GM19395 (cell line): ENCODE measurements around the gene TMEM255B.
"Not testable (repeated sequence)": the region's sequence is repeated elsewhere in the genome, so short reads cannot be mapped to it uniquely, and the experiment has no call there.

ENCODE experiments used
- ATAC-seq: cut with Tn5 transposase; IDR thresholded peaks from one replicate; pipeline ENCODE4 v1.9.1; 2021; ENCODE audit warnings: mild to moderate bottlenecking, moderate library complexity; ENCODE audit not compliant: unreplicated experiment

TMEM255B gene

DNA sequence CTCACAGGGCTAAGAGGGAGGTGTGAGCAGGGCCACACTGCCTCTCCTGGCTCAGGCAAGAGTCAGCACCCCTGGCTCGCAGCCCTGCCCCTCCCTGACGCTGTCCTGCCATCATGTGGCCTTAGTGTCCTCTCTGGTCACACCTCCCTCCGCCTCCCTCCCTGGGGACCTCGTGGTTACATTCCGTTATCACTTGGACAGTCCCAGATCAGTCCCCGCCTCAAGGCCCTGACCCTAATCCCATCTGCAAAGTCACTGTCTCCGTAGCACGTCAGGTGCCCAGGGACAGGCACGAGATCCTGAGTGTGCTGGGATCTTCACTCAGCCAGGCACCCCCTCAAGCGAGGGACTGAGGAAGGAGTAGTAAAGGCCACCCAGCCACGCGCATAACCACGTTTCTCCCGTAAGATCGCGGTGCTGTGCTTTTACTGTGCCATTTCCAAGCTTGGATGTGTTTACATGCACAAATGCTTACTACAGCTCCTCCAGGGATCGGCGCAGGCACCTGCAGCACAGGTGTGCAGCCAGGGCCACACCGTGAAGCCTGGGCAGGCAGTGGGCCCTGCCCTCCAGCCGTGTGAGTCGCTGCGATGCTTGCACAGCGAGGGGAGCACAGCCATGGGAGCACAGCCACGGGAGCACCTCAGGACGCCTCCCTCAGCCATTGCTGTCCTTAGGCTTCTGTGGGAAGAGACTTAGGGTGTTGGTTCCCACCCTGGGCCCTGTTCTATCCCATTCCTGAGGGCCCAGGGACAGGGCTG lies 10.7 kb upstream of the TMEM255B start:
- ATAC-seq, result no peak

DNA sequence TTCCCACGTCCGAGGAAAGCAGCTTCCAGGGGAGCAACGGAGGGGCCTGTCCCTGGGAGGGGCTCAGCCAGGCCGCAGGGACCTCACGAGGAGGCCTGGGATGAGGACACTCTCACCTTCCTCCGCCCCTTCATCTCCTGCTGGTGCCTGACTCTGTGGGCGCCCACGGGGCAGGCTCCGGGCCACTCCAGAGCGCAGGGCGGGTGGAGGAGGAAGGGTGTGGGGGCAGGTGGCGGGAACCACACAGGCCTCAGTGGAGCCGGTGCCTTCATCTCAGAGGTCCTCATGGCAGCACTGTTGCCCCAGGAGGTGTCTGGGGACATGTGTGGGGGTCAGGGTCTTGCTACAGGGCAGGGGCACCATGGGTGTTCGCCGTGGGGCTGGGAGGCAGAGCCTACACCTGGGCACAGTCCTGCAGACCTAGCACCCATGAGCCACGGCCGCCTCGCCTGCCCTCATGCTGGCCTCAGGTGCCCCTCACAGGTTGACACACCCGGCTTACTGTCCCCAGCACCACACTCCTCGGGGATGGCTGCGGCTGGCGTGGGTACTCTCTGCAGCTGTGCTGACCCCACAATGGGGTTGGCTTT lies 10.1 kb upstream of the TMEM255B start:
- ATAC-seq, result no peak

DNA sequence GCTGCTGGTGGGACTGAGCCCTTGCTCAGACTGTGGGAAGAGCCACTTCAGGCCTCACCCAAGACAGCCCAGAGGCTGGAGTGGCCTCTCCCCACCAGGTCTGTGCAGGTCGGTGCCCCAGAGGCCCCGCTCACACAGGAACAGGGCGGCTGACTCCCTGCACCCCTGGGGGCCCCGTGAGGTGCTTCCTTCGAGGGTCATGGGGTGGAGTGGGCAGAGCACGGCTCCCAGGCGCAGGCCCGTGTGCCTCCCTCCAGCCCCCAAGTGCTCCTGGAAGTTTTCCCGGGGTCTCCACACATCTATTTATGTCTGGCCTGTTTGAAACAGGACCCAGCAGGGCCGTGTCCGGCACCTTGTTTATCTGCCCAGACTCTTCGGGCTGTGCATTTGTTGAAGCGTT lies 9.5 kb upstream of the TMEM255B start:
- ATAC-seq, result no peak

DNA sequence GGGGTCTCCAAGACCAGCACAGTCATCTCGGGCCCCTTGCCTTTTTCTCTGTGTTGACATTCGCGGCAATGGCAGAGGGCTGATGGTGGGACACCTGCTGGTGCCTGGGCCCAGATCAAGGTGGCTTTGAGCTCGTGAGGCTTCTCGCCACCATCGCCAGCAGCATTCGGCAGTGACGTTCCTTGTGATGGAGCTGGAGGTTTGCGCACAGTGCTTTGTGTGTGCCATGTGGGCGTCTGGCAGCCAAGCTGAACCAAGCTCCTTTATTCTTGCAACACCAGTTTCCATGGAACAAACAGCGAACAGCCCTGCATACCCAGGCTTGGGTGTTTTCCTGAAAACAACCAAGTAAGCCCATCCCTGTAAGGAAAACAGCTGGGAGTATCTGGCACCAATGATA lies 9.1 kb upstream of the TMEM255B start:
- ATAC-seq, result no peak

DNA sequence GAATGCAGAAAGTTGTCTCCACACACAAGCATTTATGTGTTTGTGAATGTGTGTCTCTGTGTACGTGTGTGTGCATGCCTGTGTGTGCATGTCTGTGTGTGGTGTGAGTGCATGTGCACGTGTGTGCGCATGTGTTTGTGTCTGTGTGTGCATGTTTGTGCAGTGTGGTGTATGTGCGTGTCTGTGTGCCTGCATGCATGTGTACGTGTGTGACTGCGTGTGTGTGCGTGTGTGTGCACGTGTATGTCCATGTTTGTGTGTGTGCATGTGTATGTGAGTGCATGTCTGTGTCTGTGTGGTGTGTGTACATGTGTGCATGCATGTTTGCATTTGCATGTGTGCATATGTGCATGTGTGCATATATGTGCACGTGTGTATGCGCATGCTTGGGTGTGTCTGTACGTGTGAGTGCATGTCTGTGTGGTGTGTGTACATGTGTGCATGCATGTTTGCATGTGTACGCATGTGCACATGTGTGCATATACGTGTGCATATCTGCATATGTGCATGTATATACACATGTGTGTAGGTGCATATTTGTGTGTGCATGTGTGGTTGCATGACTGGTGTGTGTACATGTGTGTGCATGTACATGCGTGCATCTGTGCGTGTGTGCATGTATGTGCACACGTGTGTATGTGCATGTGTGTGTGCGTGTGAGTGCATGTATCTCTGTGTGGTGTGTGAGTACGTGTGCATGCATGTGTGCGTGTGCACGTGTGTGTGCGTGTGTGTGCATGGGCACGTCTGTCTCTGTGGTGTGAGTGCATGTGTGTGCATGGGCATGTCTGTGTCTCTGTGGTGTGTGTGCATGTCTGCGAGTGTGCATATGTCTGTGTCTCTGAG lies 8.2 kb upstream of the TMEM255B start:
- ATAC-seq, result no peak

DNA sequence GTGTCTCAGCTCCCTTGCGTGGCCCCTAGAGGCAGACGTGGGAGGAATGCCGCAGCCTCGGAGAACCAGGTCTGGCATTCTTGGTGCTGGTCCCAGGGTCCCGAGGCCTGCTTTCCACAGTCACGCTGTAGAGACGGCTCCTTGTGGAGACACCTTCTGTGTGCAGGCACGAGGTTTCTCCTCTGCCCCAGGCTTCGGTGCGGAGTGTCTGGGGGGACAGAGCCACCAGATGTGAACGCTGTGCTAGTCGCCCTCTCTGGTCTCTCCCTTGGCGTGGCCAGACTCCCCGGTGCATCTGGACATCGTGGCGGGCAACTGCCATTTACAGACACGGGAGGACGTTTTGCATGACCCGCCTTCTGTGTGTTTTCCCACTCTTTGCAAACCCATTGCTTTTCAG lies 7.5 kb upstream of the TMEM255B start:
- ATAC-seq, result no peak

DNA sequence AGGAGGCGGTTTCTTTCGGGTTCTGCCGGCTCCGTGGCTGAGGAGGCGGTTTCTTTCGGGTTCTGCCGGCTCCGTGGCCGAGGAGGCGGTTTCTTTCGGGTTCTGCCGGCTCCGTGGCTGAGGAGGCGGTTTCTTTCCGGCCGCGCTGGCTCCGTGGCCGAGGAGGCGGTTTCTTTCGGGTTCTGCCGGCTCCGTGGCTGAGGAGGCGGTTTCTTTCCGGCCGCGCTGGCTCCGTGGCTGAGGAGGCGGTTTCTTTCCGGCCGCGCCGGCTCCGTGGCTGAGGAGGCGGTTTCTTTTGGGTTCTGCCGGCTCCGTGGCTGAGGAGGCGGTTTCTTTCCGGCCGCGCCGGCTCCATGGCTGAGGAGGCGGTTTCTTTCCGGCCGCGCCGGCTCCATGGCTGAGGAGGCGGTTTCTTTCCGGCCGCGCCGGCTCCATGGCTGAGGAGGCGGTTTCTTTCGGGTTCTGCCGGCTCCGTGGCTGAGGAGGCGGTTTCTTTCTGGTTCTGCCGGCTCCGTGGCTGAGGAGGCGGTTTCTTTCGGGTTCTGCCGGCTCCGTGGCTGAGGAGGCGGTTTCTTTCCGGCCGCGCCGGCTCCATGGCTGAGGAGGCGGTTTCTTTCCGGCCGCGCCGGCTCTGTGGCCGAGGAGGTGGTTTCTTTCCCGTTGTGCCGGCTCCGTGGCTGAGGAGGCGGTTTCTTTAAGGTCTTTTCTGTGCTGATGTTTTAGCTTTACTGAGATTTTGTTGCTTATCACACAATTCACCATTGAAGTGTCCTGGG lies 6.6 kb upstream of the TMEM255B start:
- not testable (repeated sequence) for ATAC-seq

DNA sequence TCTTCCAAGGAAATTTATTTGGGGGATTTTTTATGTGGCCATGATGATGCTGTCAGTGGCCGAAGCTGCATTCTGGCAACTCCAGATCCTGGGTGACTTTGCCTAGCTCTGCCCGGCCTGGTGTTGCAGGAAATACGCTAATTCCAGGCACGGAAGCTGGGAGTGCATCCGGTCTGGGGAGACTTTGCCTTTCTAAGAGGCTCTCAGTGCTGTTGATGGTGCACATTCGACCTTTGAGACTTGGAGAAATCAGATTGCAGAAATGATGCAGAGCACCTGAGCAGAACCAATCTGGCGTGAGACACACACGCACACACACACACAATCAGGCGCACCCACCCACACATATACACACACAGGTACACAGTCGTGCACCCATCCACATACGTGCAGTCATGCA lies 5.9 kb upstream of the TMEM255B start:
- ATAC-seq, result no peak

DNA sequence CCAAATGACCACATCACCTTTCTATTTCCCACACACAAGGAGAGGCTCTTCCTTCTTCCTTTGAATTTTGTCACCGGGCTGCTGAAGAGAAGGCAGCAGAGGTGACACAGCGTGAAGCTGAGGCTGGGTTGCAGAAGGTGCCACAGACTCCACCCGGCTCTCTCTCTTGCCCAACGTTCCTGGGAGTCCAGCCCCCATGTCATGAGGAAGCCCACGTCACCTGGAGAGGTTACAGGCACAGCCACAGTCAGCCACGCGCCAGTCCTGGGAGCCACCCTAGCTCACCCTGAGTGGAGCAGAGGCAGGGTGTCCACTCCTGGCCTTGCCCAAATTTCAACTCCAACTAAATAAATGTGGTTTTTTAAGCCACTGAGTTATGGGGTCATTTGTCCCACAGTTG lies 4.8 kb upstream of the TMEM255B start:
- no peak for ATAC-seq

DNA sequence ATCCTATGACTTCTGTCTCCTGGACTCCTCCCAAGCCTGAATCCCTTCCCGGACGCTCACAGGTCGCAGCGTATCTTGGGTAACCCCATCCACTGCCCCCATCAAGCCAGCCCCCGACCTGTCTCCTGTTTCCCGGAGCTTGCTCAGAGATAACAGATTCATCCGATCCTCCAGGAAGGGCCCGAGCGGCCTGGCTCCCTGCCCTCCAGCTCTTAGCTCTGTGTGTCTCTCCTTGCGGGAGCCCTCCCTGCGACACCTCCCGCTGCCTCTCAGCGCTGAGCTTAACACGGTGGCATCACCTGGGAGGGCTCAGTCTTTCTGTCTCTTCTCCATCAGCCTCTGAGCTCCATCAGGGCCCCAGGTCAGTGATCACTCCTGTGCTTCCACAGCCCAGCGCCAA lies 4.3 kb upstream of the TMEM255B start:
- no peak for ATAC-seq

DNA sequence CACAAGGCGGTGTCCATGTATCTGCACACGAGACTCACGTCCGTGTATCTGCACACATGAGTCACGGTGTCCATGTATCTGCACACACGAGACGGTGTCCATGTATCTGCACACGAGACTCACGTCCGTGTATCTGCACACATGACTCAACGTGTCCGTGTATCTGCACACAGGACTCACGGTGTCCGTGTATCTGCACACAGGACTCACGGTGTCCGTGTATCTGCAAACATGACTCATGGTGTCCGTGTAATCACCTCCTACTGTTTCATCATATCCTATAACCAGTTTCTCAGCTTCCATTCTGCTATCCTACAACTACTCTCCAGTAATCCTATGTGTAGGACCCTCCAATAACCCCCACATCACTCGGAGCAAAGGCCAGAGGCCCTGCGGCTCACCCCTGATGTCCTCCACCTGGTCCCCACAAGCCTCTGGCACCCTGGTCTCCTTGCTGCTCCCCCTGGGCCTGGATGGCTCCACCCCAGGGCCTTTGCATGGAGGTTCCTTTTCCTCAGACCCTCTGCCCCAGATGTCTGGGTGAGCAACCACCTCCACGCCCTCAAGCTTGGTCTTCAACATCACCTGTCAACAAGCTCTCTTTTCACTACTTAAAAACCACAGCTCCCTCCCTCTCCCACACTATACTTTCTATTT lies 2.5 kb upstream of the TMEM255B start:
- no peak for ATAC-seq

DNA sequence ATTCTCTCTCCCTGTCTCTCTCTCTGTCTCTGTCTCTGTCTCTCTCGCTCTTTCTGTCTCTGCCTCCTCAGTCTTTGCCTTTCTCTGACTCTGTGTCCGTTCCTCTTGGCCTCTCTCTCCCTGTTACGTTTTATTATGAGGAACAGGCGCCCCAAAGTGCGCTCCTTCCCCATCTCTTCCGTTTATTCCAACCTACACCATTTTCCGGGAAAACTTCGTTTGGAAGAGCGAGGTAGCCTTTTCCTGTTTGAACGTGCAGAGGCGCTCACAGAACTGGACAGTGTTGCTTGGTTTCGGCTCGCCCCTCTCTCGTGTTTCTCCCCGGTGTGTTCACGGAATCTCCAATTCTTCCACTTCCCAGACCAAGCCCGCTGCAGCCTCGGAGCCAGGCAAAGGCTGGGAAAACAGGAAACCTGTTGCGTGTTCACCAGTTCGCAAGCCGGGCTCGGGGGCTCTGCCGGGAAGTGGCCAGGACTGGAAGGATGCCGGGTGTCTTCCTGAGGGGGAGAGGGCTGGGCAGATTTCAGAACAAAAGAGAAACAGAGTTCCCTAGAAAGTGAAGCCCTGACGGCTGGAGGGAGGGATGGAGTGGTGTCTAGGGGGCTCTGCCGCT lies 605 bp downstream of the TMEM255B start:
- ATAC-seq, result peak; percentile 5

DNA sequence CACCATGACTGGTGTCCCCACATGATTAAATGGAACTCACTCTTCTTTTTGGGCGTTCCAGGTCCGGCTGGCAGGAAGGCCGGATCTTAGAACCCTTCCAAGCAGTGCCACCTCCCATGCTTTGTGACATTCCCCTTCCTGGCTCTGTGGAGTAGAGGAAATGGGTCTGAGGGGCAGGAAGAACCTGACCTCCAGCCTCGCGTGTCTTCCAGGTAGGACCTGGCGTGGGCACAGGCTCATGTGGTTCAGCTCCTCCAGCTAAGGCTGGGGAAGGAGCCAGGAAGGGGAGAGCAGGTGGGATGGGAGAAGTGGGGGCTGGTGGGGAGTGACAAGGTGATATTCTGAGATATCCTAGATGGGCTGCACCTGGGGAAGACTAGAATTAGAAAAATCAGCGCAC lies 2.1 kb downstream of the TMEM255B start:
- ATAC-seq, result no peak

DNA sequence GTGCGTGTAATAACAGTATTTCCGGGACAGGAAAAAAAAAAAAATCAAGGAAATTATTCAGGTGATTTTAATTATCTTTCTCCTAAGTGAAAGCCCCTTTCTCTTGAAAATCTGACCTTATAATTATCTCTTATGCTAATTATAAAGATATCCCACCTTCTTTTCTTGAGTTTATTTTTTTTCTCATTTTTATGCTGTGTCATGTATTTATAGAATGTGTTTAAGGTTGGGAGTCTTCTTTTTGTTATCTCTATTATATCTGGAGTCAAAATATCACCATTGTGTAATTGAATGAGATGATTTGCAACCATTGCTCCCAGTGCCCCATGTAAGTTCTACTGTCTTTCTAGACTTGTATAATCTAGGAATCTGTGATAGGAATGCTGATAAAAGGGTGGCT lies 3.0 kb downstream of the TMEM255B start:
- ATAC-seq, result no peak

DNA sequence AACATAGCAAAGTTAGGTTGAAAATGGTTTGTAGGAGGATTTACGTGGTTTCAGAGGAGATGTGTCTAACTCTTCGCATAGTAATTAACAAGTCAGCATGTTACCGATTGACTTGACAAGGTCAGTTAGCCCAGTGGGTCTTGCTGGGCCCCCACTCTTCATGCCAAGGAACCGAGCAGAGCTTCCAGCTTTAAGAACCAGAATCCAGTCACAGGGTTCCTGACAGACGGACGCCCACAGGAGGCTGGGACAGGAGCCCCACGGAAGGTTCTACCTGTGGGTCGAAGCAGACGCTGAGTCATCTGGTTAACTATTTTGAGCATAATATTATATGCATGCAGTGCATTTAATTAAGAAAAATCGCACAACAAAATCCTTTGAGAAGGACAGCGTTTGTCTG lies 3.5 kb downstream of the TMEM255B start:
- ATAC-seq, result no peak

DNA sequence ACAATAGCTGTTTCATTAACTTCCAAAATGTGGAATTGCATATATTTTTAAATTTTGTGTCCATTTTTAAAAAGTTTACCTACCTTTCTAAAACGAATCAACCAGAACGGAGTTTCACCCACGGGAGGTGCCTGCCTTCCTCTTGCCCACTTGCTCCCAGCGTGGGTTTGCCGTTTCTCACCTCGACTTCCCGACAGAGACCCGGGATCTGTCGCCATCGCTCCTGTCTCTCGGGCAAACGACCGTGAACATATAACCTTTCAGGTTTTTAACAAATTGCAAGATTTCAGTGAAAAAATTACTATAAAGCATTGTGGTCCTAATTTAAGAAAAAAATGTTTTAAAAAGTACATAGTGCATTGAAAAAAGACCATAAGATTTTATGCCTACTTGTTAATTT lies 4.2 kb downstream of the TMEM255B start:
- ATAC-seq, result no peak

DNA sequence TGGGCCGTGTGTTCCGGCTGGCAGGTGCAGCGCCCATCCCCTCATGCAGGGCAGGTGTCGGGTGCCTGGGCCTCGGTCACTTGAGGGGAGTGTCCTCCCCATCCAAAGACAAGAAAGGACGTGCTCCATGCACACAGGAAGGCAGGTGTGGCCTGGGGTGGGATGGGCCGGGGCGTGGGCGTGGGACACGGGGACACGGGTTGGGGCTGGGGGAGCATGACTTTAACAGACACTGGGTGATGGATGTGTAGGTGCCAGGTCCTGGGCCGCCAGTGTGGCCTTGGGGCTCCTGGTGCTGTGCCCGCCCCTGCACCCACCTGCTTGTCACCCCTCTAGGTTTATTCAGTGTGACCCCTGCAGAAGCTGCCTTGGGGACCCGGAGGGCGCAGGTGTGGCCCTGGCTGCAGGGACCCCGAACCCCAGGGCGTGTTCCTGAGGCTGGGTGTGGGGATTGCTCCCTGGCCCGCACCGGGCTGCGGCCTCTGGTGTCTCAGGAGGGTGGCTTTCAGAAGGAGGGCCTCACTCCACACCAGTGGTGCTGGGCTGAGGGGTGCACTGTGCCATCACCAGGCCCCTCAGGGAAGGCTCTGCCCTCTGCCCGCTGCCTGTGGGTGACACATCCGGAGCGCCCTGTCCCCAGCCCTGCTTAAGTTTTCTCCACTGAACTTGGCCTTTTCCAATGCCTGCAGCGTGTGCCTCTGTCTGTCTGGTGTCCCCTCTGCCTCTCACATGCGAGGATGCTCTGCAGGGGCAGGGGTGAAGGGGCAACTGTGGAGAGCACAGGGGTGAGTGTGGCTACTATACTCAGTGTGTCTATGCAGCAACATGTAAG lies 5.2 kb downstream of the TMEM255B start:
- ATAC-seq, result no peak

DNA sequence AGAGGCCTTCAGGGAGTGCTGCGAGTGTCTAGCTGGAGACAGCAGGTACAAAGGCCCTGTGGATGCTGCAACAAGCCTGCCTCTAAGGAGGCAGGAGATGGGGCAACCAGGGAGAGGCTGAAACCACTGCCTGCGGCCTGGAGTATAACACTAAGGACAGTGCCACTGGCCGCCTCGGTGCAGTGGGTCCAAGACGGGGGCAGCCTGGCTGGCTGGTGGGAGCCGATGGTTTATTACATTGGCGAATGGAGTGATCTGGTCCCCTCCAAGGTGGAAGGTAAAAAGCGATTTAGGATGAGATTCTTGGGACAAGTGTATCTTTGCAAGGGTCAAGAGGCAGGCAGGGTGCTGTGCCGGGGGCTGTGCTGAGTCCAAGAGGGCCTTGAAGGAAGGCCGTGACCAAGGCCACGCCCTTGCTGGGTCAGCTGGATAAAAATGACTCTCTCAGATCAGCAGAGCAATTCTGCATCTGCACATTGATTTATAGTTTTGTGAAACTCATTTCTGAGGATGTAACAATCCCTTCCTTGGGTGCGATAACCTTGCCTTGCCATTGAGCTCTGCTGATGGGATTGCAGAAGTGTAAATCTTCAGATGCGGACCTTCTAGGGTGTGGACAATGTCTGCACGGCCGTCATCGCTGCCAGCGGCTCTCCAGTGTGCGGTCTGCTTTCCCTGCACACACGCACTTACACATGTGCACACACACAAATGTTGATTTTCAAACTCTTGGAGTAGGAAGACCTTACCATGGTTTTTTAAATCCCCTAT lies 6.0 kb downstream of the TMEM255B start:
- no peak for ATAC-seq

DNA sequence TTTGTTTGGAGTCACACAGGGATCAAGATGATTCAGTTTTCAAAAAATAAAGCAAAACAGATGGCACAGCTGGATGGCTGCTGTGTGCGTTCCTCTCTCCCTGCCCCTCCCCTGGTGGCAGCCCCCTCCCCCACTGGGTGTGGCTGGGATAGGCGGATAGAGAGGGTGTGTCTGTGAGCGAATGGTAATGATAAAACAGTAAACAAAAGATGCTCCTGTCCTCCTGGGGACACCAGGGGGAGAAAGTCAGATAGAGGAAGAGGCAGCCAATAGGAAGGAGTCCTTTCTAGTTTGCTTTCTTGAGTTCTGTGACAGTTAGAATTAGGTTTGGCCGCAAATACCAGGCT lies 6.5 kb downstream of the TMEM255B start:
- ATAC-seq, result no peak
